GM21737 (cell line): ENCODE results near the gene DDX55.
A peak's percentile ranks its signal among the peaks of the same experiment; 100 is the strongest.

Experiments used
- ATAC-seq: cut with Tn5 transposase; IDR thresholded peaks from one replicate; pipeline ENCODE4 v1.9.1; 2021; ENCODE audit warnings: mild to moderate bottlenecking, moderate library complexity; ENCODE audit not compliant: unreplicated experiment

The DDX55 gene

DNA sequence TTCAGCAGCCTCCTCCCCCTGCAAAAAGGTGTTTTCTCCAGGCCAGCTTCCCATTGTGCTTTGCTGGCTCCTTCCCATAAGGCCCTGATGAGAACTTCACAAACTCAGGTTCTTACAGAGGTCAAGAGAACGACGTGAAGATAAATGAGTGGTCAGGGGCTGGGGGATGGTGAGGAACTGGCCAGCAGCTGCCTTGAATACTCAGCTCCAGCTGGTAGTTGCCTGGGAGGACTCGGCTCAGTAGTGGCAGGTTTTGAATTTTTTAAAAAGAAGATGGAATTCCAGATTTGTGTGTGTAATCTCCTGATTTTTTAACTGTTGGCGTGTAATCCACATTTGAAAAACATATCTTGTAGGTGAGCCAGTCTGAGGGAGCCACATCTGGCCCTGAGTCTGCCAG, 5.9 kb downstream of the DDX55 start:
- no peak for ATAC-seq

DNA sequence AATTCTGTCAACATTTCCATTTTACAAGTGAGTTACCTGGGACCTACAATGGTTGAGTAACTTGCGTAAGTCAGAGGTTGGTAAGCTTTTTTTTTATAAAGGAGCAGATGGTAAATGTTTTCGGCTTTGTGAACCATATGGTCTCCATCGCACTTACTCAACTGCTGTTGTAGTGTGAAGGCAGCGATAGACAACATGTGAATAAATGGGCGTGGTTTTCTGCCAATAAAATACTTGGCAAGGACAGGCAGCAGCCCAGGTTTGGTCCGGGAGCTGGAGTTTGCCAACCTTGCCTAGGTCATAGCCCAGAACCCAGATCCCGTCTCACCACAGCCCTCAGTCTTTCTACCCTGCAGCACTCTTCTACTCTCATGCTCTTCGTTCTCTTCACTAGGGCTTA, 6.3 kb downstream of the DDX55 start:
- no peak for ATAC-seq

DNA sequence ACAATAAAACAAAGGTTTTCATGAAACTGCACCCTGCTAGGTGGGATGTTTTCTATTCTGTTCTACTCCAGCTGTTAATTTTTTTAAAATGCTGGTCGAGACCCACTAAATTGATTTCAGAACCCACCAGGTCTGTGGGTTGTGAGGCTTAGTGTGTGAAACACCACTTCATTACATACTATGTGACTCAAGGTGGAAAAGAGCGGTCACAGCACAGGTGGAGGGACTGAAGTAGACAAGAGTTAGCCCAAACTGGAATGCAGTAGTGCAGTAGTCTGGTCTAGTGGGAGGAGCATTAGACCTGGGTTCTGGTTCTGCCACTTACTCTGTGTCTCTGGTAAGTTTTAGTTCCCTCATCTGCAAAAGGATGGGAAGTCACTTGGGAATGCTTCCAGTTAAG, 12.2 kb downstream of the DDX55 start:
- no peak for ATAC-seq

DNA sequence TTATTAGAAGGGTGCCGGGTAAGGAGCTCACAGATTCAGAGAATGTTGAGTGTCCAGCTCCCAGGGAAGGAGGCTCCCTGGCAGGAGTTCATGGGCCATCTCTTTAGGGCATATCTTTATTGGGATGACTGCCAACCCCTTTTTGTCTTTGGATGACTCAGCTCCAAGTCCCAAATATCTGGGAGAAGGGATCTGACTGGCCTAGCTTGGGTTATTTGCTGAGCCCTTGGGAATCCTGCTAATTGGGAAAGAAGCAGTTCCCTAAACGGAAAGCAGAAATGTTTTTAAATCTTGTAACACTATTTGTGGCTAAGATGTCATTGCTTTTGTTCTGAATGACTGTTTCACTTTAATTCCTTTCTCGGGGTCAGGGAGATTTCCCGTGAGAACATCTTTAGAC, 12.6 kb downstream of the DDX55 start:
- no peak for ATAC-seq

DNA sequence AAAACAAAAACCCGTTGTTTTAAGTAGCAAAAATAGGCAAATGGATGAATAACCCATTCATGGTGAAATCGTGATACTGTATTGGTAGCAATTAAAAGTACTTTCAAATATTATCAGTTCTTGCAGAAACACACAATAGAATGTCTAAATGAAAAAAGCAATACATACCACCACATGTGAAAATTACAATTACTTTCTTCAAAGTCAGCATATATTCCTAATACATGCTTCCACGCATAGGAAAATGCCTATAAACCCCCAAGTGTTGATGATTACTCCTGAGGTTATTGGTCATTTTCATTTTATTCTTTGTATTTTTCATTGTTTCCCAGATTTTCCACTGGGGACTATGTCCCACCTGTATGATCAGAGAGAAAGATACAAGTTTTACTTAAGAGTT, 15.2 kb downstream of the DDX55 start:
- no peak for ATAC-seq

DNA sequence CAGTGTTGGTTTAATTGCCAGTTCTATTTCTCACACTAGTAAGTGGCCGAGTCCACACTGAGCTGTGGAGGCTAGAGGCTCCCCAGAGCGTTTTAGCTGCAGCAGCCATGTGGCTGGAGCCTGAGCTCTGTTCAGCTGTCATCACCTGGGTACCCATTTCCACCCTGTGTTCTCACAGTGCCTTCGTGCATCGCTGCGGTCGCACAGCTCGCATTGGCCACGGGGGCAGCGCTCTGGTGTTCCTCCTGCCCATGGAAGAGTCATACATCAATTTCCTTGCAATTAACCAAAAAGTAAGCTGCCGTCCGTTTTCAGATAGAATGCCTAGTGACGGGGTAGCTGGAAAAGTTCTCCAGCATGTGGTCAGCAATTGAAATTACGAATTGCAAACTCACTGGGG, 15.7 kb downstream of the DDX55 start:
- ATAC-seq, result no peak

DNA sequence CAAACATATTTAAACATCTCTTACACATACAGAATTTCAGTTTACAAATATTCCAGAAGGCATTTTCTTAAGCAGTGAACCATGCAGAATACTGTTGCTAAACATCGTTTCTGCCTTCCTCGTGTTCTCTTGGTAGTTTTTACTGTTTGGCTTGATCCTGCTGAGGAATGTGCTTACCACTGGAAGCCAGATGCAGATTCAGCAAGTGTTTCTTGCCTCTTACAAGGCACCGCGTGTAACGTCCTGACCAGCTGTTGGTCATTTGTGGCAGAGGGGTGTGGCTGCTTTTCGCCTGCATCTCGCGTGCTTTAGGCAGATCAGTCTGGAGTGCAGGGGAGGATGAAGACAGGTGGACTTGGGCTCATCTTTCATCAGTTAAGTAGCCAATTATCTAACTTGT, 19.2 kb downstream of the DDX55 start:
- no peak for ATAC-seq

DNA sequence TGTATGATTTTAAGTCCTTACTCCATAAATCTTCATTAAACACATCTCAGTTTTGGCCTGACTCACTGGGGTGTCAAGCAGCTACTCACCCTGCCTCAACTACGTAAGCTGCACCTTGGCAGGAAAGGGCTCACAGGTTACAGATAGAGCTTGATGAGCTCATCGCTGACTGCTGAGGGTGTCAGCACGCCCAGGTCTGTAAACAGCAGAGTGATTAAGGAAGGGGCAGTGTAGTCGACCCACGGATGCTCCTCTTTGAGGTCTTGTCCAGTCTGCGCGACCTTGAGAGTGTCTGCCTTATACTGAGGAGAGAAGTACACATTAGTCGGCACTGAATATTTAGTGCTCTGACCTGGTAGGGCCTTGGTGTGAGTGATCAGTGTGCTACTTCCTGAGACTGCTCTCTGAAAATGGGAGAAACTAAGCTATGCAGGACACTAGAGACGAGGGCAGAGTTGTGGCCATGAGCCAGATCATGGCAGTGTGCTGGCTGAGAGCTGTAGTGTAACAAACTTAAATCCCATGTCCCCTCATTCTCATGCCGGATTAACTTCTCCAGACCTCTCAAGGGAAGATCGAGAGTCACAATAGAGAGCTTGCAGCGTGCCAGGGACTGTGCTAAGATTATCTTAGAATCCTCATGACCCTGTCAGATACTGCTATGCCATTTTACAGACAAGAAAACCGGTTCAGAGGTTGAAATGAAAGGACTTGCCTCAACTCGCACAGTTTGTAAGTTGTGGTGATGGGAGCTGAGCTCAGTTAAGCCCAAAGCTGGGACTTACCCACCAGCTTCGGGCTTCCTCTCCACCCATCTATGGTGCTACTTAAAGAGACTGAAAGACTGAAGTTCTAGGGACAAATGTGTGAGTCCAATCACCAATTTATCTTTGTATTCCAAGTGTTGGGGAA, 20.0 kb downstream of the DDX55 start:
- no peak for ATAC-seq

DNA sequence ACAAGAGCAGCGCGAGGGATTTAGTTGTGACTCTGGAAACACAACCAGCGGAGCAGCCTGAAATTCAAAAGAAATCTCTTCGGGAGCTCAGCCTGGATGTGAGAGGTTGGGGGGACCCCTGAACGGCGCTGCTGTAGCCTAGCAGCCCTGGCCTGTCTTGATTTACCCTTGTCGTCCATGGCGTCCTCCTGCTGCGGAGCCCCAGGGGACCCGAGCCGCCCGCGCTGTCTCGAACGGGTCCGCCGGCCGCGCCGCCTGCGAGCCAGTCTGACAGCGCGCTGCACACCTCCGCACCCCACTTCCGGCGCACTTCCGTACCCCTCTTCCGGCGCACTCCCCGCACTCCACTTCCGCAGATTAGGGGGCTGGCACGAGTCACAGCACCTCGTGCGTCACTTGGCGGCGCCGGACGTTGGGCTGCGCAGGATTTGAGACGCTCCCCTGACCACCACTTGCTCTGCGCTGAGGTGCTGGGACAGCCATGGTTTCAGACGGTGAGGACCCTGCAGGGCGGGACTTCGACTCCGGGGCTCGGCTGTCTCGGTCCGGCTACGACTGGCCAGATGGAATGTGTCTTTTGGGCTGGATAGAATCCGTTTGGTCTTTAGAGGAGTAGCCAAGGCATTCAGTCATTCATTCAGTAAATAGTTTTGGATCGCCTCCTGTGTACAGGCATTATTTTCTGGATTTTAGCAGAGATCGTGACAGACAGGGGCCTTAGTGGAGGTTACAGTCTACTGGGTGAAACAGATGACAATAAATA, 31.7 kb downstream of the DDX55 start, which contains the start of the genes EIF2B1 and GTF2H3:
EIF2B1 (minus strand) TSS at position 308 of the 763 bp plus-strand sequence; CDS start at position 179, 129 bp downstream.
GTF2H3 (plus strand) TSS at position 451 of the 763 bp plus-strand sequence; CDS start at position 482, 31 bp downstream.
- peak; percentile 96 for ATAC-seq

DNA sequence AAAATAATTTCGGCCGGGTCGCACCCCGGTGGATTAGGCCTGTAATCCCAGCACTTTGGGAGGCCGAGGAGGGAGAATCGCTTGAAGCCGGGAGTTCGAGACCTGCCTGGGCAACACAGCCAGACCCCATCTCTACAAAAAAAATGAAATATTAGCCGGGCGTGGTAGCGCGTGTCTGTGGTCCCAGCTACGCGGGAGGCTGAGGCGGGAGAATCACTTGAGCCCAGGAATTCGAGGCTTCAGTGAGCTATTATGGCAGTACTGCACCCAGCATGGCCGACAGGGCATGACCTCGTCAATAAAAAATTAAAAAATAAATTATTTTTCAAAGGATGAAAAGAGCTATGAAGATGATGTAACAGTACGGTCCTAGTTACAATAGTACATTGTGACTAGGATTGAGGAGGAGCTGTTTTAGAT, 32.3 kb downstream of the DDX55 start:
- ATAC-seq, result no peak

DNA sequence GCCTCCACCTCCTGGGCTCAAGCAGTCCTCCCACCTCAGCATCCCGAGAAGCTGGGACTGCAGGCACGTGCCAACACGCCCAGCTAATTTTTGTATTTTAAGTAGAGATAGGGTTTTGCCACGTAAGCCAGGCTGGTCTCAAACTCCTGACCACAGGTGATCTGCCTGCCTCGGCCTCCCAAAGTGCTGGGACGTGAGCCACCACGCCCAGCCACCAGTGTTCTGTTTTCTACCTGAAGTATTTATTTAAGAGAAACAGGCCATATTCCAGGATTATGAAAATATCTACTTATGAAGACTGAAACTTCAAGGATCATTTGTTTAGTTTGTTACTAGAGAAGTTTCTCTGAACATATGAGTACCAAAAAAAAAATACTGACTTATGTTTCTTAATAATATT, 42.0 kb downstream of the DDX55 start:
- no peak for ATAC-seq

DNA sequence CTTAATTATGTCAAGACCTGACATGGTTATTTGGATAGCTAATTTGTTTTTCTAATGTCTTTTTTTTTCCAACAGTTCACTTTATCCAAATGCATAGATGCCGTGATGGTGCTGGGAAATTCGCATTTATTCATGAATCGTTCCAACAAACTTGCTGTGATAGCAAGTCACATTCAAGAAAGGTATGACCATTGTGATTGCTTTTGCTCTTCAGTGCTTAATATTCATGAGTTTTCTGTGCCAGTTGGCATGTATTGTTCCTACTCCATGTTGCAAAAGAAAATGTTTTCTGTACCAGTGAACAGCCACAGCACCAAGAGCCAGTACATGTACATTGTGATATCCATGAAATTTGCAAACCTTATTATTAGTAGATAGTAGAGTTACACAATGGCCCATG, 43.5 kb downstream of the DDX55 start:
- no peak for ATAC-seq

DNA sequence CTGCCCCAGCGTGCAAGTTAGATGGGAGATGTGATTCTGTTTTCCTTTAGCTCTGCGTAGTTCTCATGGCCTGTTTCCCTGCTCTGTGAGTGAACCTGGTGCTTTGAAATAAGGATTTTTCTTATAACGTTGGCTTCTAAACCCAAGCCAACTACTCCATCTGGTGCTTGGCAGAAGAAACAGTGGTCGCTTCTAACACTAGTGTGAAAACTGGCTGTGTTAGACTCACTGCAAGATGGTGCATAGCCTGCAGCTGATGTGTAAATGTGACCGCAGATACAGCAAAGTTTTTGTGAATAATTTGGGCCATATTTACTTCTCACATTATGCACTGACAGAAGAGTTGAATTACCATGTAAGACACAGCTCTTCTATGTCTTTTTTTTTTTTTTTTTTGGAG, 44.0 kb downstream of the DDX55 start:
- no peak for ATAC-seq

DNA sequence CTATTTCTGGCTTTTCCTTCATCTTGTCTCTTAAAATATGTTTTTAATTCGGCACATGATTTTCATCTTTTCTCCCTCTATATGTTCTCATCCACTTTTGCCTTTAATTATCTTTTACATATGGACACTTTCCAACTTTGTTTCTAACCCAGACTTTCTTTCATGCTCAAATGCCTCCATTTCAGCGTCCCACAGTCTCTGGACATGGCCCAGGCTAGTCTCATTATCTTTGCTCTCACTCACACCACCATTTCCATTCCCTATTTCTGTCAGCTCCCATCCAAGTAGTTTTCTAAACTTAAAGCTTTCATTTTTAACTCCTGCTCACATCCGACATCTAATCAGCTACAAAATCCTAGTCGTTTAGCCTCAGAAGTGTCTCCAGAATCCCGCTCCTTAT, 46.5 kb downstream of the DDX55 start:
- no peak for ATAC-seq

DNA sequence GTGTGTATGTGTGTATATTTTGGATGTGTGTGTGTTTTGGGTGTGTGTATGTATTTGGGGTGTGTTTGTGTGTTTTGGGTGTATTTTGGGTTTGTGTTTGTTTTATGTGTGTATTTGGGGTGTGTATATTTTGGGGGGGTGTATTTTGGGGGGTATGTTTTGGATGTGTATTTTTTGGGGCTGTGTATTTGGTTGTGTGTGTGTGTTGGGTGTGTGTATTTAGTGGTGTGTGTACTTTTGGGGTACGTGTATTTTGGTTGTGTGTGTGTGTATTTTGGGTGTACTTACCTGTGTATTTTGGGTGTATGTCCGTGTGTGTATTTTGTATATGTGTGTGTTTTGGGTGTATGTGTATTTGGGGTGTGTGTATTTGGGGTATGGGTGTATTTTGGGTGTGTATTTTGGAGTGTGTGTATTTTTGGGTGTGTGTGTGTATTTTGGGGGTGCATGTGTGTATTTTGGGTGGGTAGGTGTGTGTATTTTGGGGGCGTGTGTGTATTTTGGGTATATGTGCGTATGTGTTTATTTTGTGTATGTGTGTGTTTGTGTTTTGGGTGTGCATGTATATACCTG, 52.3 kb downstream of the DDX55 start:
- ATAC-seq, result no peak

DNA sequence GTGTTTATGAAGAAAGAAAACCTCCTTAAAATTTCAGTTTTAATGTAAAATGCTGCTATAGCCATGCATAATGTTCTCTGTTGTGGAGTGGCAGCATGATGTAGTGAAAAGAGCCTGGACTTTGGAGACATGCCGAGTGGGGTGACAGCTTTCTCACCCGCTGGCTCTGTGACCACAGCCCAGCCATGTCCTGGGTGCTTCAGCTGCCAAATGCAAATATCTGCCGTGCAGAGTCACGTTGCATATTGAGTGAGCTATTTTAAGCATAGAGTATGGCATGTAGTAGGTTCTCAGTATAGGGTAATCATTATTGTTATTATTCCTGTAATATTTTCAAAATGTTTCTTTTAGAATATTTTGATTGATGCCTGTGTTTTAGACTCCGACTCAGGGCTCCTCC, 53.5 kb downstream of the DDX55 start:
- peak; percentile 87 for ATAC-seq

DNA sequence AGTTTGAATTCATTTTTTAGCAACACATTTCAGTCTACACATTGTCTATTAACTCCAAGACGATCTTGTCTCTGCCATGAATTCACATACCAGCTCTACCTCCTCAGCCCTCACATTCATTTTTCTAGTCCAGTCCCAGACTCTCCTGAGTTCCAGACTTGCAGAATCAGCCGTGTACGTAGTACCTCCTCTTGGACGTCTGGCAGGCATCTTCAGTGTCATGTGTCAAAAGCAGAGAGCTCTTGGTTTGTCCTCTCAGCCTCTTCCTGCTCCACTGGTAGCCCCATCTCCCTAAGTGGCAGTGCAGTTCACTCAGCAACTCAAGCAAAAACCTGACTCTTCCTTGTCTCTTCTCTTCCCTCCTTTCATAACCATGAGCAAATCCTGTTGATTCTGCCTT, 54.5 kb downstream of the DDX55 start:
- no peak for ATAC-seq

DNA sequence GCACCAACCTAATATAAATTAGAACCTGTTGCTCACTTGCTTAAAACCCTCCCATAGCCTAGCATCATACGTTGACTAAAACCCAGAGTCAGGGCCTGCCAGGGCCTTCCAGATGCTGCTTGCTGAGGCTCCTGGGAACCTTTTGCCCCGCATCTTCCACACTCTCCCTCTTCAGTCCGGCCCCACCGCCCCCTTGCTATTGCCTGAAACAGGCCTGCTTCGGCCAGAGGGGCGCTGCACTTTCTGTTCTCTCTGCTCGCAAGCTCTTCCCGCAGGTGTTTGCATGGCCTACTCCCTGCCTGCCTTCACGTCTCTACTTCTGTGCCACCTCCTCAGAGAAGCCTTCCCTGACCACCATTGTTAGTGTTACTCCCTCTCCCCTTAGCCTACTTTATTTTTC, 55.3 kb downstream of the DDX55 start:
- no peak for ATAC-seq

DNA sequence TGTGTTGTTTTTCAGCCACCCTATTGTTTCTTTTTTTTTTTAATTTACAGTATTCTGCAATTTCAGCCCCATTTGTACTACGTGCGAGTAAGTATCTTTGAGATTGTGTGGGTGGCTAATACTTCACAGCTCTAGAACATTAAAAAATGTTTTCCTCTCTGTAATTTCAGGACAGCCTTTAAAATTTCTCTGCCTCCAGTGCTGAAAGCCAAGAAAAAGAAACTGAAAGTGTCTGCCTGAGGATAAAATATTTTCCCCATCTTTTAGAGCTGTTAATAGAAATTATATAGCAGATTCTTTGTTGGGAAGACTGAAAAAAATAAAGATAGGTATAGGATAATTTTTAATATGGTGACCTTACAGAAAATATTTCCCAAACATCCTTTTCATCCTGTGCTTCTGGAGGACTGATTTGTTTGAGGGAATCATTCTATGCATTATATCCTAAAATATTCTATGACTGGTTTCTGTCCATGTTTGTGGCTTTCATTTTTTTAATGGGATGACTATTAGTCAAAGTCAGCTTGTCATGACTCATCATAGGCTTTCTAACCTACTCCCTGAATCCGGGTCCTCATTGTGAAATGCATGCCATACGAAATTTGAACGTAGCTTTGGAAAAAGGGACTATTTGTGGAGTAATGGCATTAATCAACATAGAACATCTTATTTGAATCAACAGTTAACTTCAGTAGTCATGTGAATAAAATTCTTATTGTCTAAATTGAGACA, 58.3 kb downstream of the DDX55 start:
- ATAC-seq, result no peak

DNA sequence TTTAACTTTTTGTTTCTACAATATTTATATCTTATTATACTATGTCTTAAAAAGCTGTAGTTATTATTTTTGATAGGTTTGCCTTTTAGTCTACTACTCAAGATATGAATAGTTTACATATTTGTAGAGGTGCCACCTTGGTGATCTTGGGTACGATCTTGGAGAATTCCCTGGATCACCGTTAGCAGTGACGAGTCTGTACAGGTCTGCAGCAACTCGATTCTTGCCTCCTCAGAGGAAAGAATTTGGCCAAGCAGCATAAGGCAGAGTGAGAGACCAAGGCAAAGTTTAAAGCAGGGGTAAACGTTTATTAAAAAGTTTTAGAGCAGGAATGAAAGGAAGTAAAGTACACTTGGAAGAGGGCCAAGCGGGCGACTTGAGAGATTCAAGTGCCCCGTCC, 65.9 kb downstream of the DDX55 start:
- no peak for ATAC-seq
